ENCODE data around the gene CAPN15.

CAPN15 gene

DNA sequence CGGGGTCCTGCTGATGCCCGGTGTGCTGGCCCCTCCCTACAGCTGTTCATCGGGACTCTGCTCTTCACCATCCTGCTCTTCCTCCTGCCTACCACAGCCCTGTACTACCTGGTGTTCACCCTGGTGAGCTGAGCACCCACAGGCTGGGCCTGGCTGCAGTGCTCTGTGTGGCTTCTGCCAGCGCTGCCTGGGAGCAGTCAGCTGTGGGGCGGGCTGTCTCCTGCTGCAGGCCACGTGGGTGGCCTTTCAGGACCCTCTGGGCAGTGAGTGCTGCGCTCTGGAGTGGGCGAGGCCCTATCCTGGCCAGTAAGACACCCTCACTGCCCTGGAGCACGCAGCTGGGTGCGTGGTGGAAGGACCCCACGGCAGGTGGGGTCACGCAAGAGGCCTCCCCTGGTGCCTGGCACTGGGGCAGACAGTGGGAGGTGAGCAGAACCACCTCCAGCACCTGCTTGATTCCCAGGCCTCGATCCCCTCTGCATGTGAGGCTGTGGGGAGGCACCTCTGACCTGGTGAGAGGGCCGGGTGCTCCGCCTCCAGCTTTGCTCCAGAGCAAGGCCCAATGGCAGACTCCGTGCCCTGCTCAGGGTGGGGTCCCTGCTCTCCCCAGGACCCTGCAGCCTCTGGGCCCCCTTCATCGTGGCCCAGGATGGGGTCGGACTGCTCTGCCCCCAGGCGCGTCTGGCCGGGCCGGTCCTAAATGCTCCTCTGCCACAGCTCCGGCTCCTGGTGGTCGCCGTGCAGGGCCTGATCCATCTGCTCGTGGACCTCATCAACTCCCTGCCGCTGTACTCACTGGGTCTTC is 52.8 kb downstream of the CAPN15 start:
- DNase-seq, result no peak

DNA sequence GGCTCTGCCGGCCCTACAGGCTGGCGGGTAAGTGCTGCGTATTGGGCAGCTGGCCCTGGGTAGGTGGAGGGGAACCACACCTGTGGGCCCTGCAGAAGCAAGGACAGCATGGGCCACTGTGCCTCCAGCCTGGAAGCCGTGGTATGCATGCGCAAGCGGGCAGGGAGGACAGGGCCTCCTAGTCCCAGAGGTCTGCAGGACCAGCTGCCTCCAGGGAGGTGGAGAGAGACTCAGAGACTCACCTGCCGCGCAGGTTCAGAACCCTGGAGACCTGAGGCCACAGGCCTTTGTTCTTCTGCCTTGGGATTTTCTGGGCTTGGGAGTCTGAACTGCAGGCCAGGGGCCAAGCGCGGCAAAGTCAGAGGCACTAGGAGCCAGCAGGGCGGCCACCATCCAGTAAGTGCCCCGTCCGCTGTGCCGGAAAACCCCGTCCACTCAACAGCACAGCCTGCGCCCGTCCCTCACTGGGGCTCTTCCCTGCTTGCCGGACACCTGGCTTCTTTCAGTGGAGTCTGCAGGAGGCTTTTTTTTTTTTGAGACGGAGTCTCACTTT is 53.5 kb downstream of the CAPN15 start:
- DNase-seq, result no peak

DNA sequence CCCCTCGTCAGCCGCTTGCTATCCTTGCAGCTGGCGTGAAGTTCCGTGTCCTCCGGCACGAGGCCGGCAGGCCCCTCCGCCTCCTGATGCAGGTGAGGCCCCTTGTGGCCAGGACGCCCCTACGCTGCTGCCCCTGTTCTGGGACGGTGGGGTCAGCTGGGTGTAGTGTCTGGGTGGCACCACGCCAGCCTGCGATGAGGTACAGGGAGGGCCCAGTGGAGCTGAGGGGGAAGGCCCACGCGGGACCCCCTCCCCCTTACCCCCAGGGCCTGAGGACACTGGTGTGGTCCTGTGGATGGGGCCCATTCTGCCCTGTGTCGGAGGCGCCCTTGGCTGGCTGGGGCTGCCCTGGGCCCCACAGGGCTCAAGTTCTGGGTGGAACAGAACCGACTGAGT is 54.7 kb downstream of the CAPN15 start:
- DNase-seq, result no peak

DNA sequence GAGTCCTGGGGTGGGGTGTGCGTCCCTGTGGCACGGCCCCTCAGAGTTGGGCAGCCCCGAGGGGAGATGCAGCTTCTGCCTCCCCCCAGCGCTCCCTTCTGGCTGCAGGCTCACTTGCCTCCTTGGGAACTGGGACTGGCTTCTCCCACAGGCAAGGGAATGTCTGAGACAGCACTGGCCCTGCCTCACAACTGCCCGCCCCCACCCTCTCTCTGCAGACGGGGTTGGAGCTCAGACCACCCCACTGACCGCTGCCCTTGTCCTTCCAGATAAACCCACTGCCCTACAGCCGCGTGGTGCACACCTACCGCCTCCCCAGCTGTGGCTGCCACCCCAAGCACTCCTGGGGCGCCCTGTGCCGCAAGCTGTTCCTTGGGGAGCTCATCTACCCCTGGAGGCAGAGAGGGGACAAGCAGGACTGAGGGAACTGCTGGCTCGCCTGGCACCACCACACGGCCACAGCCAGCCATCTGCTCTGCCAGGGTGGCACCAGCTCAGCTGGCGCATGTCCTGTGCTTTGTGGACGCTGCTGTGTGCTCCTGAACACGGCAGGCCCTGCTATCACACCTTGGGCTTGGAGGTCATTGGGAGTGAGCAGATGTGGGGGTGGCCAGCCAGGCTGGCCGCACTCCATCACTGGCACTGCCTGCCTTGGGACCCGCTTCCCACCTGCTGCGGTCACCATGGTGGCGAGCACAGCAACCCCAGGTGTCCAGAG is 55.3 kb downstream of the CAPN15 start:
- no peak for DNase-seq

DNA sequence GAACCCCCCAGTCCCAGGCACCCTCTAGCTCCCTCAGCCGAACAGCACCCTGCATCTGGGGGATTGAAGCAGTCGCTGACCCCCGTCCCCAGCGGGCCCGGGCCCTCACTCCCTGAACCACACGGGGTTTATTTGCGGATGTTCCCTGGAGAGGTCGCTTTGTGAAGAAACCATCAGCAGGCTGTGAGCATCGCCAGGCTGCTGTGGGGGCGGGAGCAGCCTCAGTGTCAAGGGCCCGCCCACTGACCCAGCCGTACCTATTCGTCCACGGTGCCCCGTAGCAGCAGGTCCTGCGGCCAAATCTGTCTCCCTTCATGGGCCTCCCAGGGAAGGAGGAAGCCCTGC is 55.9 kb downstream of the CAPN15 start:
- no peak for DNase-seq

DNA sequence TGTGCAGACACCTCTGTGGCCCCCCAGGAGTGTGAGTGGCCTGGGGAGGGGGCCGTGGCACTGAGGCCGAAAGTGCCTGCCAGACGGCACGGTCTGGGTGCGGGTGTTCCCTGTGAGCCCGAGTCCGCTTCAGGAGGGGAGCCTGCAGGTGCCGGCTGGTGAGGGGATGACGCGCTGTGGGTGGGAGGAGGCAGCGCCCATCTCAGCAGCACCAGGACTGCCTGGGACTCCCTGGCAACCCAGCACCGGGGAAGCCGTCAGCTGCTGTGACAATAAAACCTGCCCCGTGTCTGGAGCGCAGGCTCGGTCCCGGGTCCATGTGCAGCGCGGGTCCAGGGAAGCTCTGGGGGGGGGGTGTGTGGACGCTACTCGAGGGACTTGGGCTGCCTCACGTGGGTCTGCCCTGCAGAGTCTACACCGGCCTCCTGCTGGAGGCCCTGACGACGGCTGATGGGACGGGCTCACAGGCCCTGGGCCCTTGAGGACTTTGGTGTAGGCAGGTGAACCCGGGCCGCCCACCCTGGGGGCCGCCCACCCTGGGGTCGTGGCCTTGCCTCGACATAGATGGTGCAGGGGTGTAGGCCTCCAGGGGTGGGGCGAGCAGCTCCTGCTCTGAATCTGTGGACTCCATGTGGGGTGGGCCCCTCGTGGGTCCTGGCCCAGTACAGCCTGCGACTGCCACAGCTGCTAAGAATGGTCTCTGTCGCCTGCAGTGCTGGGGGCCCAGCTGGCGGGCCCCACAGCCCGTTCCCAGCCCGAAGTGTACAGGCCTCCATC is 56.5 kb downstream of the CAPN15 start:
- DNase-seq, result no peak

DNA sequence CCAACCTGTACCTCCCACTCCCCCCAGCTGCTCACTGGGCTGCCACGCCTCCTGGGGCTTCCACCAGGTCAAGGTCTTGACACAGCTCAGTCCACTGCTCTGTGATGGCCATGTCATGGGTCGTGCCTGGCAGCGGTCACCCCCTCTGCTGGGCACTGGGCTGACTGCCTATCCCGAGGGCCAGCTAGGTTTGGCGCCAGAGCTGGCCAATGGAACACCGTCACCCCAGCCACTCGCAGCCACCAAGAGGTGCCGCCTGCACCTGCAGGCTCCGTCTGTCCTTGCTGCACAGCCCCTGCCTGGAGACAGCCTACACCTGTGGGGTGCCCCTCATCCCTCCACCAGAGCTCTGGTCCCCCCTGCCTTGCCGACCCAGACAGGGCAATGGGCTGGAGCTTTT is 57.8 kb downstream of the CAPN15 start:
- DNase-seq, result no peak

DNA sequence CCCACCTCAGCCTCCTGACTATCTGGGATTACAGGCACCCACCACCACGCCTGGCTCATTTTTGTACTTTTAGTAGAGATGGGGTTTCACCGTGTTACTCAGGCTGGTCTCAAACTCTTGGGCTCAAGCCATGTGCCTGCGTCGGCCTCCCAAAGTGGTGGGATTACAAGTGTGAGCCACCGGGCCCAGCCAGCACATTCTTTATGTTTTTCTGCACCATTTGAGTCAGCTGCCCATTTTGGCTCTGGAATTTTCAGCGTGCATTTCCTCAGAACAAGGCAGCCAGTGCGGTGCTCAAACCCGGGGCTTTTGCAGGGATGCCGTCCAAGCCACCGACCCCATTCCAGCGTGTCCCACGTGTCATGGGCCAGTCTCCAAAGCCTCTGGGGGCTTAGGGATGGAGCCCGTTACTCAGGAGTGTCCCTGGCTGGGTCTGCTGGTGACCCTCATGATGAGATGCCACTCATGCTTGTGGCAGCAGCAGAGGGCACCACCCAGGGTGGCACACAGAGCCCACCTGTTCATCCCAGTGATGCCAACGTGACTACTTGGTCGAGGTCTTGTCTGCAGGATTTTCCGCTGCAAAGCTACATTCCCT is 58.6 kb downstream of the CAPN15 start:
- no peak for DNase-seq

DNA sequence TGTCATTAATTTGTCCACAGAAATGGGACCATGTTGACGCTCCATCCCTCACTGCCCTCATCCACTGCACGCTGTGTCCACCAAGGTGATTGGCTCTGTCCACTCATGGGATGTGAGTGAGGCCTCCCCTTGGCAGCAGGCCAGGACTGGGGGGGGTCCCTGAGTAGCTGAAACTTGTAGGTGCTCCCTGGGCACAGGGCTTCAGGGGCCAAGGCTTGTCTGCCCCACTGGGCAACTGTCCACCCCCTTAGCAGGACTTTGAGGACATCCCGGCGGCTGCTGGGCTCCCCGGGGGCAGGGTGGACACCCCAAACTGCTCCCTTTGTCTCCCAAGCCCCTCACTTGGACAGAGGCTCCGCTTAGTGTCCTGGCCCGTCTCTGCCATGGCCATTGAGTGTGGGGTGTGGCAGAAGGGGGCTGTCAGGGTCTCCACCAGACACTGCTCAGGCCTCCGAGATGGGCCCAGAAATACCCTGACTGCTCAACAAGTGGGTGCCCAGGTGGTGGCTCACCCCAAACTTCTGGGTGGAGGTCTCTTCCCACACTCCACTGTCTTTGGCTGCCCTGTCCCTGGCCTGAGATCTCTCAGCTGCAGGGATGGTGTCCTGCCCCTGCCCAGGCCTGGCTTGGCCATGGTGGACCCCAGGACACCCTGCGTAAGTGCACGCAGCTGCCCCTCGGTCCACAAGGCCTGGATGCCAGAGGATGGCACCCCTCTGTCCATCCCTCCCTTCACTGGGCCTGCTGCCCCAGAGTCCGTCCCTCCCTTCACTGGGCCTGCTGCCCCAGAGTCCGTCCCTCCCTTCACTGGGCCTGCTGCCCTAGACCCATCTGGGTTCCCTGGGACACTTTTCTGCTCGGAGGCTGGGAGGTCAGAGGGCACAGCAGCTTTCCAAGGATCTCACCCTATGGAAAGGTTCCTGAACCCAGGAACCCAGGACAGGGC is 59.4 kb downstream of the CAPN15 start:
- no peak for DNase-seq

DNA sequence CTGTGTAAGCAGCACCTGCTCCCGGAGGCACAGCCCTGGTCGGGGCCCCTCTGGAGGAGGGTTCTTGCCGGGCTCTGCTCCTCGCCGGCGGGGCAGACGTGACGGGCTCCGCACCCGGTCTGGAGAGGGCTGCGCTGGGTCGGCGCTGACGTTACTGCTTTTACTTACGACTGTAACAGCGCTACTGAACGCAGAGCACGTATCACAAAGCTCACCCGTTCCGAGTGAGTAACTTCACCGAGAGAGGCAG is 61.1 kb downstream of the CAPN15 start:
- peak; percentile 33 for DNase-seq

DNA sequence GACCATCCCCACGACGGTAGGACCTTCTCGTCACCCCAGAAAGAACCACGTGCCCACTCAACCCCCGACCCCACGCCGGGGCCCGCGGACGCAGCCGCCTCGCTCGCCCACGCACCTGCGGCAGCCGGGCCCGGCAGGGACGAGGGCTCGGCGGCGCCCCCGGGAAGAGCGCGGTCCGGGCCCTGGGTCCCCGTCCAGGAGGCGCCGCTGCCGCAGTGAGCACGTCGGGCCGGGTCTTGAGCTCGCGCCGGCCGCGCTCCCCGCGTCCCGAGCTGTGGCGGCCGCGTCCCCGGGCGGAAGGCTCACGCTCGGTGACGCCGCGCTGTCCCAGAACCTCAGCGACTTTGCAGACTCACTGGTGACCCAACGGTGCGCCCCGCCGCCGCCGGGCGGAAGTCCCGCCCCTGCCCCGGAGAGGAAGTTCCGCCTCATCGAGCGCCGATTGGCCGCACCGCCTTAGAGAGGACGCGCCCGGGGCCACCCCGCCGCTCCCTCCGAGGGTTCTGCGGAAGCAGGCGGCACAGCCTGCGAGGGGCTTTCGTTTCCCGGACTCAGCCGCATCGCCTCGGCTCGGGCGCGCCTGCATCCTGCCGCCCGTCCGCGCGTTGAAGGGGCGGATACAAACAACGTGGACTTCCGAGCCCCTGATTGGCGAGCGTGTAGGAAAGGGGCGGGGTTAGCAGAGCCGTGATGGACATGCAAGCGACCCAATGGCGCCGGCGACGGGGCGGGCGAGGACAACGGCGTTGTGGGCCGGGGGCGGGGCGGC is 61.6 kb downstream of the CAPN15 start:
- peak; percentile 89 for DNase-seq

DNA sequence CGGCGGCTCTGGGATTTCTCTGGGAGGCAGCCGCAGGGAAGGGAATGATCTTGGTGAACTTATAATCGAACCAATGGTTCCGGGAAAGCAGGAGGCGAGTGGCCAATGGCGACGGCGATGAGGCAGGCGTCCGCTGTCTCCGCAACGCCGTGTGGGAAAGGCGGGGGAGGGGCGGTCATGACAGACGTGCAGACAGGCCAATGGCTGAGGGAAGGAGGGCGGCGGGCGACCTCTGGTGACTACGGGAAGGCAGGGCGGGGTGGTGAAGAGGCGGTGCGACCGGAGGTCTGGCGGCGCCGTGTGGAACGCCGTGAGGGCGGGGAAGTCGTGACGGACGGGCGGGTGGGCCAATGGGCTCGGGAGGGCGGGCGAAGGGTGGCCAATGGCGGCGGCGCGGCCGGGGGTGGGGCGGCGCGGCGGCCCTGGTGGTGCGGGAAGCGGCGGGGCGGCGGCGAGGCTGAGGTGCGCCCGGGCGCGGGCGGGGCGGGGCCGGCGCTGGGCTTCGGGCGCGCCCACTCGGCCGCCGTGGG is 62.2 kb downstream of the CAPN15 start, which contains the start of gene RAB40C:
RAB40C (plus strand) TSS at position 409 of the 530 bp plus-strand sequence. CDS start 226 bp downstream, outside the sequence.
- peak; percentile 96 for DNase-seq

DNA sequence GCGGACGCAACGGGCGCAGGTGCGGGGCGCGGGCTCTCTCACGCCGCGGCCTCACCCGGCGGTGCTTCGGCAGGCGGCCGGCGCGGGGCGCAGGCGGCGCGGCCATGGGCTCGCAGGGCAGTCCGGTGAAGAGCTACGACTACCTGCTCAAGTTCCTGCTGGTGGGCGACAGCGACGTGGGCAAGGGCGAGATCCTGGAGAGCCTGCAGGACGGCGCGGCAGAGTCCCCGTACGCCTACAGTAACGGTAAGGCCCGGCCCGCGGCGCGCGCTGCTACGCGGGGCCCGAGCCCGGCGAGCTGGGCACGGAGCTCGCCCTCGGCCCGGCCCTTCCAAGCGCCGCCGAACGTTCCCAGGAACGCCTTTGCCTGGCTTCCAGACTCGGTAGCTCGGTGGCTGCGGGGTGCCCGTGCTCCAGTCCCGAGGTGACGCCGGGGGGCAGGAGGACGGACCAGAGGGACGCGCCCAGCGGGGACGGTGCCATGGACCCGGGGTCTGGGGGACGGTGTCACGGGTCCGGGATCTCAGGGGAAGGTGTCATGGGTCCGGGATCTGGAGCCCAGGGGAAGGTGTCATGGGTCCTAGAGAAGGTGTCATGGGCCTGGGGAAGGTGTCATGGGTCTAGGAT is 62.8 kb downstream of the CAPN15 start:
- peak; percentile 44 for DNase-seq

DNA sequence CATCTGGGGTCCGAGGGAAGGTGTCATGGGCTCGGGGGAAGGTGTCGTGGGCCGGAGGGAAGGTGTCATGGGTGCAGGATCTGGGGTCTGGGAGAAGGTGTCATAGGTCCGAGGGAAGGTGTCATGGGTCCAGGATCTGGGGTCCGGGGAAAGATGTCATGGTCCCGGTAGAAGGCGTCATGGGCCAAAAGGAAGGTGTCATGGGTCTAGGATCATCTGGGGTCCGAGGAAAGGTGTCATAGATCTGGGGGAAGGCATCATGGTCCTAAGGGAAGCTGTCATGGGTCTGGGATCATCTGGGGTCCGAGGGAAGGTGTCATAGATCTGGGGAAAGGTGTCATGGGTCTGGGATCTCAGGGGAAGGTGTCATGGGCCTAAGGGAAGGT is 63.3 kb downstream of the CAPN15 start:
- no peak for DNase-seq

DNA sequence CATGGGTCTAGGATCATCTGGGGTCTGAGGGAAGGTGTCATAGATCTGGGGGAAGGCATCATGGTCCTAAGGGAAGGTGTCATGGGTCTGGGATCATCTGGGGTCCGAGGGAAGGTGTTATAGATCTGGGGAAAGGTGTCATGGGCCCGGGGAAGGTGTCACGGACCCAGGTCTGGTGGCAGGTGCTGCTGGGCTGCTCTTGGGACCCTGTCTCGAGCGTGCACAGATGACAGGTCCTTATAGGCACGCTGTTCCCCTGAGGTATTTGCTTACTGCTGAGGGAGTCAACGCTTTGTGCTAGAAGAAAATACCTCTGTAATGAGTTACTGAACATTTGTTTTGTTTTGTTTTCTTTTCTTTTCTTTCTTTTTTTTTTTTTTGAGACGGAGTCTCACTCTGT is 63.7 kb downstream of the CAPN15 start:
- no peak for DNase-seq

DNA sequence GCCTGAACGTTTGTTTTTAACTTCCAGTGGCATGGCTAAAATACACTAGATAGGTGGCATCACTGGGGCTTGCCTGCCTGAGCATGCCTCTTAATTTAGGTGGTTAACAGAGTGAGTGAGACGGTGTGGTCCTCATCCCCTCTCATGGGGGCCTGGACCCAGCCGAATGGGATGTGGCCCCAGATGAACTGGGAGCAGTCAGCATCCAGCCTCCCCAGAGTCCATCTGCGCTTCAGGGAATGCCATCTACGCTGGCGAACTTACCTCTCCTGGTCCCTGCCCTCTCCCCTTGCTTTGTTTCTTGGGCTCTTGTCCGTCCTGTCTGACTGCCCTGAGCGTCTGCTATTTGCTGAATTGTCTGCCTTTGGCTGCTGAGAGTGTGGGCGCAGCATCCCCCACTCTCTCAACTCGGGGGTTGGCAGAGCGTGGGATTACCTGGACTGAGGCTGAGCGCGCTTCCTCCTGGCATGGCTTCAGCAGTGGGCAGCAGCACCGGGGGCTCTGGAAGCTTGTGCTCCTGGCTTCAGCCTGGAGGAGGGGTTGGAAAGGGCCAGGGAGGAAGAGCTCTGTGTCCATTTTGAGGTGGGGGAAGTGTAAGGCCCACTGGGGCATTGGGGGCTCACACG is 64.5 kb downstream of the CAPN15 start:
- DNase-seq, result no peak

DNA sequence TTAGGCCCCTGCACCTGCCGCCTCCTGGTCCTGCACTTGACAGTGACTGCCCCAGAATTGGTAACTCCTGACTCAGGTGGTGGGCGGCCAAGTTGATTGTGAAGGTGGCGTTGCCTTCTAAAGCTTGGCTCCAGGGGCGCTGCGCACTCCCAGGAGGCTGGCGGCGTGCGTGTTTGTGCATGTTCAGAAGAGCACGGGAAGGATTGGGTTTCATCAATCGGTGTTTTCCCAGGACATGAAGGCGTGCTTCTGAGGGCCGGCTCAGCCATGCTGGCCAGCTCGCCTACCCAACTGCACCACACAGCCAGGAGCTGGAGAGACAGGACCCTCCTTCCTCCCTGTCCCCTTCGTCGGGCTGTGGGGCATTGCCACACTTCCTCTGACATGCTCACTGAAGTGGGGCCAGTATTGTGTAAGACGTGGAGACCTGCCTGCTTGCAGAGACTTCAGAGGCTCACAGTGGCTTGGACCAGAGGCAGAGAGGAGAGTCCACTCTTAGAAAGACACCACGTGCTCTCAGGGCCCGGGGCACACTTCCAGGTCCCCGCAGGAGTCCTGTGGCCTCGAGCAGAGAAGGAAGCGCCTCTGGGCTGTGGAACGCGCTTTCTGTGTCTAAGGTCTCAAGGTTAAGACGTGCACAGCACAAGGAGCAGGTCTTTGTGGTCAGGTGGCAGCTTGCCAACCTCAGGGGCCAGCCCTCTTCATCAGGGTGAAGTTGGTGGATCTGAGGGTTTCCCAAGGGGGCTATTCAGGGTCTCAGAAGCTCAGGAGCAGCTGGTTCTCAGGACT is 65.2 kb downstream of the CAPN15 start:
- no peak for DNase-seq

DNA sequence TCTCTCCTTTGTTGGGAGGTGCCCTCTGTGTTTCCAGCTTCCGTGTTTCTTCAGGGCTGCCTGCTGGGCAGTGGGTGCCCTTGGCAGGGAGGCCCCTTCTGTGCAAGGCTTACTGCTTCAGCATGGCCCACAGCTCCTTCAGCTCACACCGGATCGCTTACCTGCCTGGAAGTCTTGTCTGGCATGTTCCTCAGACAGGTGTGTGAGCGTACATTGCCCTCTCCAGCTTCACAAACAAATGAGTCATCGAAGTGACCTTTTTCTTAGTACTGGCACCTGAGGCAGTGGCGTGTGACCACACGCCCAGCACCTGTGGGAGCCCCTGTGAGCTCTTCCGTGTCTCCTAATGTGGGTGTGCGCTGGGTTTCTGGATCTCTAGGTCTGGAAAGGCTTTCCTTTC is 65.9 kb downstream of the CAPN15 start:
- no peak for DNase-seq

DNA sequence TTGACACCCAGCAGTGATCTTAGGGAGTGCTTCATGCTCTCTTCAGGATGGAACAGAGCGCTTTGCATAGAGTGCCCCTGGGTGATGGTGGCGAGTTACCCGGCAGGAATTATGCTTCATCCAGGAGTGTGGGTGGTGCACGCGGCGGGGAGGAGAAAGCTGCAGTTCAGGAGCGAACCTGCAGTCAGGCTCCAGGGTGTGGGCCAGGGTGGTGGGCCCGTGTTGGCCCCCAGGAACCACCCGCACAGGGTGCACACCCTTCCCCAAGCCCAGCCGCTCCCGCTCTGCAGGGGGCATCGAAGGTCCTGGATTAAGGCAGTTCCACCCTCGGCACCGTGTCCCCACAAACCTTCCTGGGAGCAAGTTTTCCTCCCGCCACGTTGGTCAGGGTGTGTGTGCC is 66.3 kb downstream of the CAPN15 start:
- no peak for DNase-seq

Measured in HCEC 1CT (cell line).